ENCODE measurements around the gene STAM. TPM values are rescaled to one million over a fixed set of nuclear protein-coding genes. Genes with fewer than 3 reads are reported as not detected.

The STAM gene
- total and polyA plus RNA-seq, 10 of the 15 experiments (the other 5 are each of a cell fraction or from before 2014, with no cell fraction given): 8.8 to 15.9 (median 14.4) TPM

- TF ChIP-seq PAX5 (IDR thresholded peaks at IDR 0.05; ENCODE audit: borderline replicate concordance, low read depth, low read length): no peak
- TF ChIP-seq SREBF1 (IDR thresholded peaks at IDR 0.05; ENCODE audit: low read length): no peak
- no peak for TF ChIP-seq USF2 (IDR thresholded peaks at IDR 0.05; ENCODE audit: borderline replicate concordance, low read depth, low read length)
- TF ChIP-seq FOS (IDR thresholded peaks at IDR 0.05; ENCODE audit: borderline replicate concordance, extremely low read depth, insufficient read length): no peak
- no peak for TF ChIP-seq SMC3 (IDR thresholded peaks at IDR 0.05; ENCODE audit: borderline replicate concordance, low read length)
- TF ChIP-seq PBX3 (IDR thresholded peaks at IDR 0.05; ENCODE audit: insufficient replicate concordance, low read depth, low read length): no peak
- no peak for TF ChIP-seq LARP7 (IDR thresholded peaks at IDR 0.05)
- TF ChIP-seq SPI1 (IDR thresholded peaks at IDR 0.05; ENCODE audit: borderline replicate concordance, insufficient read depth, low read depth, low read length): no peak
- no peak for TF ChIP-seq HDAC6 (IDR thresholded peaks at IDR 0.05; ENCODE audit: unreplicated experiment)
- TF ChIP-seq MTA3 (IDR thresholded peaks at IDR 0.05; ENCODE audit: borderline replicate concordance, low read length): no peak
- no peak for TF ChIP-seq HDGF (IDR thresholded peaks at IDR 0.05)
- peak; percentile 95 for TF ChIP-seq BMI1 (IDR thresholded peaks at IDR 0.05; ENCODE audit: borderline replicate concordance)
- TF ChIP-seq, protein P1, sequence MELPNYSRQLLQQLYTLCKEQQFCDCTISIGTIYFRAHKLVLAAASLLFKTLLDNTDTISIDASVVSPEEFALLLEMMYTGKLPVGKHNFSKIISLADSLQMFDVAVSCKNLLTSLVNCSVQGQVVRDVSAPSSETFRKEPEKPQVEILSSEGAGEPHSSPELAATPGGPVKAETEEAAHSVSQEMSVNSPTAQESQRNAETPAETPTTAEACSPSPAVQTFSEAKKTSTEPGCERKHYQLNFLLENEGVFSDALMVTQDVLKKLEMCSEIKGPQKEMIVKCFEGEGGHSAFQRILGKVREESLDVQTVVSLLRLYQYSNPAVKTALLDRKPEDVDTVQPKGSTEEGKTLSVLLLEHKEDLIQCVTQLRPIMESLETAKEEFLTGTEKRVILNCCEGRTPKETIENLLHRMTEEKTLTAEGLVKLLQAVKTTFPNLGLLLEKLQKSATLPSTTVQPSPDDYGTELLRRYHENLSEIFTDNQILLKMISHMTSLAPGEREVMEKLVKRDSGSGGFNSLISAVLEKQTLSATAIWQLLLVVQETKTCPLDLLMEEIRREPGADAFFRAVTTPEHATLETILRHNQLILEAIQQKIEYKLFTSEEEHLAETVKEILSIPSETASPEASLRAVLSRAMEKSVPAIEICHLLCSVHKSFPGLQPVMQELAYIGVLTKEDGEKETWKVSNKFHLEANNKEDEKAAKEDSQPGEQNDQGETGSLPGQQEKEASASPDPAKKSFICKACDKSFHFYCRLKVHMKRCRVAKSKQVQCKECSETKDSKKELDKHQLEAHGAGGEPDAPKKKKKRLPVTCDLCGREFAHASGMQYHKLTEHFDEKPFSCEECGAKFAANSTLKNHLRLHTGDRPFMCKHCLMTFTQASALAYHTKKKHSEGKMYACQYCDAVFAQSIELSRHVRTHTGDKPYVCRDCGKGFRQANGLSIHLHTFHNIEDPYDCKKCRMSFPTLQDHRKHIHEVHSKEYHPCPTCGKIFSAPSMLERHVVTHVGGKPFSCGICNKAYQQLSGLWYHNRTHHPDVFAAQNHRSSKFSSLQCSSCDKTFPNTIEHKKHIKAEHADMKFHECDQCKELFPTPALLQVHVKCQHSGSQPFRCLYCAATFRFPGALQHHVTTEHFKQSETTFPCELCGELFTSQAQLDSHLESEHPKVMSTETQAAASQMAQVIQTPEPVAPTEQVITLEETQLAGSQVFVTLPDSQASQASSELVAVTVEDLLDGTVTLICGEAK (IDR thresholded peaks at IDR 0.05; ENCODE audit: borderline replicate concordance): peak; percentile 21; the same call in 1 of the 2 replicates
- TF ChIP-seq YBX1 (IDR thresholded peaks at IDR 0.05): no peak
- TF ChIP-seq JUND (IDR thresholded peaks at IDR 0.05; ENCODE audit: low read depth, low read length): no peak
- TF ChIP-seq, protein P2, sequence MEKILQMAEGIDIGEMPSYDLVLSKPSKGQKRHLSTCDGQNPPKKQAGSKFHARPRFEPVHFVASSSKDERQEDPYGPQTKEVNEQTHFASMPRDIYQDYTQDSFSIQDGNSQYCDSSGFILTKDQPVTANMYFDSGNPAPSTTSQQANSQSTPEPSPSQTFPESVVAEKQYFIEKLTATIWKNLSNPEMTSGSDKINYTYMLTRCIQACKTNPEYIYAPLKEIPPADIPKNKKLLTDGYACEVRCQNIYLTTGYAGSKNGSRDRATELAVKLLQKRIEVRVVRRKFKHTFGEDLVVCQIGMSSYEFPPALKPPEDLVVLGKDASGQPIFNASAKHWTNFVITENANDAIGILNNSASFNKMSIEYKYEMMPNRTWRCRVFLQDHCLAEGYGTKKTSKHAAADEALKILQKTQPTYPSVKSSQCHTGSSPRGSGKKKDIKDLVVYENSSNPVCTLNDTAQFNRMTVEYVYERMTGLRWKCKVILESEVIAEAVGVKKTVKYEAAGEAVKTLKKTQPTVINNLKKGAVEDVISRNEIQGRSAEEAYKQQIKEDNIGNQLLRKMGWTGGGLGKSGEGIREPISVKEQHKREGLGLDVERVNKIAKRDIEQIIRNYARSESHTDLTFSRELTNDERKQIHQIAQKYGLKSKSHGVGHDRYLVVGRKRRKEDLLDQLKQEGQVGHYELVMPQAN (conservative IDR thresholded peaks at IDR 0.05): no peak
- no peak for TF ChIP-seq NR2F1 (conservative IDR thresholded peaks at IDR 0.05)
- TF ChIP-seq WRNIP1 (IDR thresholded peaks at IDR 0.05; ENCODE audit: borderline replicate concordance, low read depth, low read length): no peak
- TF ChIP-seq GATAD2B (conservative IDR thresholded peaks at IDR 0.05; ENCODE audit: low read depth): 0 out of 2 replicates have a peak, but pooled peaks have one; percentile 43
- 0 out of 2 replicates have a peak, but pooled peaks have one; percentile 19 for TF ChIP-seq CHD2 (IDR thresholded peaks at IDR 0.05; ENCODE audit: borderline replicate concordance, low read depth, low read length)
- no peak for TF ChIP-seq CREM (IDR thresholded peaks at IDR 0.05; ENCODE audit: low read depth)
- no peak for TF ChIP-seq RUNX3 (IDR thresholded peaks at IDR 0.05; ENCODE audit: low read length)
- no peak for TF ChIP-seq RFX5 (IDR thresholded peaks at IDR 0.05; ENCODE audit: low read depth, low read length)
- no peak for TF ChIP-seq NR2C1 (IDR thresholded peaks at IDR 0.05)
- TF ChIP-seq PML (IDR thresholded peaks at IDR 0.05; ENCODE audit: low read length): no peak
Observed at GRCh38 chr10:17756557-17757217, 112.7 kb downstream of the STAM start (continued).
